GM12874 (cell line): Measurements from ENCODE around the gene SLC12A5.

Experiments used
- CTCF ChIP-seq: IDR thresholded peaks from 2 replicates; pipeline ENCODE4 v1.5.1; 2011; ENCODE audit warnings: low read depth, mild to moderate bottlenecking, control low read depth, low read length, moderate library complexity; ENCODE audit not compliant: insufficient read depth

SLC12A5 gene

GRCh38 chr20:46010491-46011391 is 18.3 kb upstream of the SLC12A5 start:
- no peak for TF ChIP-seq CTCF

- TF ChIP-seq CTCF = peak; percentile 75
Measured at GRCh38 chr20:46011631-46012482, 17.2 kb upstream of the SLC12A5 start.

GRCh38 chr20:46012921-46013320 is 16.1 kb upstream of the SLC12A5 start:
- TF ChIP-seq CTCF = no peak

DNA sequence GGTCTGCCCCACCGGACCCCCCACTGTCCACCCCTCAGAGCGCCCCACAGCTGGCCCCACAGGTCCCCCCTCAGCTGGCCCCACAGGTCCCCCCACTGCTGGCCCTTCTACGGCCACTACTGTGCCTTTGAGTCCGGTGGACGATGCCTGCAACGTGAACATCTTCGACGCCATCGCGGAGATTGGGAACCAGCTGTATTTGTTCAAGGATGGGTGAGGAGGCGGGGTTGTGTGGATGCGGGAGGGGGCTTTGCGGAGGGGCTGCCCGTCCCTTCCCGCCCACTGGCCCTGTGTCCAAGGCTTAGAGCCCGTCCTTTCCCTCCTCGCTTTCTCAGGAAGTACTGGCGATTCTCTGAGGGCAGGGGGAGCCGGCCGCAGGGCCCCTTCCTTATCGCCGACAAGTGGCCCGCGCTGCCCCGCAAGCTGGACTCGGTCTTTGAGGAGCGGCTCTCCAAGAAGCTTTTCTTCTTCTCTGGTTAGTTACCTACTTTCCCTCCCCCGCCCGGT is 15.6 kb upstream of the SLC12A5 start:
- TF ChIP-seq CTCF = no peak

DNA sequence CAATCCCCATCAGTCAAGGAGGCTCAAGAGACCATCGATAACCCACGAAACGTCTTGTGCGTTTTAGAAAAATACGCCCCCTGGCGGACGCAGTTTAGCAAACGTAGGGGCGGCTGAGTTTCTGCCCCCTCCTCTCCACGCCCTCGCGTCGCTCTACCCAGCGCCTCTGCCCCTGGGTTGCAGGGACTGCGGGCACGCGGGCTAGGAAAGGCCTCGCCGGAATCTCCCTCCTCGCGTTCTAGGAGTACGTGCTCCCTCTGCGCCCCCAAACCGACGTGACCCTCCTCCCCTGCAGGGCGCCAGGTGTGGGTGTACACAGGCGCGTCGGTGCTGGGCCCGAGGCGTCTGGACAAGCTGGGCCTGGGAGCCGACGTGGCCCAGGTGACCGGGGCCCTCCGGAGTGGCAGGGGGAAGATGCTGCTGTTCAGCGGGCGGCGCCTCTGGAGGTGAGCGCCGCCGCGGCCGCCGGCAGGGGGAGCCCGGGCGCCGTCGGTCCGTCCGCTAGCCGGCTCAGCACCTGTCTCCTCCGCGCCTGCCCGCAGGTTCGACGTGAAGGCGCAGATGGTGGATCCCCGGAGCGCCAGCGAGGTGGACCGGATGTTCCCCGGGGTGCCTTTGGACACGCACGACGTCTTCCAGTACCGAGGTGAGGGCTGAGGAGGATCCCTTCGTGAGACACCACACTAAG is 15.0 kb upstream of the SLC12A5 start:
- TF ChIP-seq CTCF = peak; percentile 91

DNA sequence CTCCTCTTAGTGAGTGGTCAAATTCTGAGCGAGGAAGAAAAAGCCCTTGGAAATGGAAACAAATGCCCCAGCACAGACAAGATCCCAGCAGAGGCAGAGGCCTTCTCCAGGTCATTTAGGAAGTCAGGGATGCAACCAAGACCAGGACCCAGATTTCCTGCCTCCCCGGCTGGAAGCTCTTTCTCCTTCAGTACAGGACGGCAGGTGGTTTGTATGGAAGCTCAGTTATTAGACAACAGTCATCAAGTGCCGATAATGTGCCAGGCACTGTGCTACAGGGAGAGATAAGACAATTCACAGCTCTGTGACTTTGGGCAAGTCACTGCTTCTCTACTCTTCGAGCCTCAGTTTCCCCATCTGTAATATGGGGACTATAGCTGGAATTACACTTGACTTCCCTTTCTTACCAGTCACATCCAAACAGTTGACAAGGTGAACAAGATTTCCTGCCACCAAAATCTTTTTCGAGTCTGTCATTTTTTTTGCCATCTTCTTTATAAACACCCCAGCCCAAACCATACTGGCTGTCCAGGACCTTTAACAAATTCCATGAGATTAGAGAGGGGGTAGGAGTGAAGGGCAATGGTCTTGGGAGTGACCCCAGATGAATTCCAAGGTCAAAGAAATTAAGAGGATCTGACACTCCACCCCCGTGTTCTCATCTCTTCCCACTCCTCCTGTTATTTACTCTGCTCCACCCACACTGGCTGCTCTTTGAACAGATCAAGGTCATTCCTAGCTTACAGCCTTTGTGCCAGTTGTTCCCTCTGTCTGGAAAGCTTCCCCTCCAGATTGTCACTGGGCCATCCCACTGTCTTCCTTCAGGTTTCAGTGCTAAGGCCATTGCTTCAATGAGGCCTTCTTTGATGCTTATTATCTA is 14.3 kb upstream of the SLC12A5 start:
- TF ChIP-seq CTCF = no peak
